ENCODE measurements around the gene PKD2. TPM values are rescaled to one million over a fixed set of nuclear protein-coding genes. Genes with fewer than 3 reads are reported as not detected.

Gene PKD2
- polyA plus RNA-seq, 1 of the 3 experiments (the other 2 are of a cell fraction), result 44.6 TPM

- TF ChIP-seq ZBTB33 (IDR thresholded peaks at IDR 0.05; ENCODE audit: borderline replicate concordance, low read depth) (no peak), GABPA (IDR thresholded peaks at IDR 0.05; ENCODE audit: low read depth) (no peak), CHD2 (IDR thresholded peaks at IDR 0.05; ENCODE audit: low read length, partially characterized antibody) (no peak), TCF12 (IDR thresholded peaks at IDR 0.05) (no peak), REST (IDR thresholded peaks at IDR 0.05; ENCODE audit: low read depth, low read length) (no peak), USF1 (IDR thresholded peaks at IDR 0.05; ENCODE audit: borderline replicate concordance, low read depth) (no peak), NRF1 (IDR thresholded peaks at IDR 0.05; ENCODE audit: low read depth, low read length) (no peak), FOXM1 (IDR thresholded peaks at IDR 0.05; ENCODE audit: low read depth) (no peak), JUND (IDR thresholded peaks at IDR 0.05) (no peak), USF2 (IDR thresholded peaks at IDR 0.05; ENCODE audit: borderline replicate concordance, low read depth, low read length) (no peak)
- Histone ChIP-seq H3K79me2 (ENCODE audit: insufficient read depth) (no peaks in the 10 kb centered on the region), H4K20me1 (ENCODE audit: insufficient read depth) (no peaks in the 10 kb centered on the region), H3K27ac (ENCODE audit: low read depth in 2 of 2, low read length in 1 of 2) (no peak overlapping the region), H3K4me3 (ENCODE audit: low read depth in 2 of 2, low read length in 1 of 2) (no peak overlapping the region), H3K4me2 (no peak overlapping the region), H3K9ac (no peak overlapping the region), H3F3A (replicated peaks; ENCODE audit: insufficient read depth) (no peaks in the 10 kb centered on the region), H3K27me3 (ENCODE audit: insufficient read depth) (no peaks in the 10 kb centered on the region), H3K36me3 (replicated peaks in 1 of 2; ENCODE audit: control insufficient read depth in 1 of 2, insufficient read depth in 2 of 2, low read length in 1 of 2) (no peaks in the 10 kb centered on the region), H3K9me3 (no peaks in the 10 kb centered on the region), H3K4me1 (ENCODE audit: control insufficient read depth in 1 of 2, insufficient read depth in 2 of 2, low read depth in 1 of 2, low read length in 1 of 2) (no peaks in the 10 kb centered on the region; a peak in 1 of 4 replicates), H2AFZ (ENCODE audit: low read depth) (no peak overlapping the region), H3K9me2 (no peaks in the 10 kb centered on the region)
- no CpG with 5 or more reads among the region's 8 CpGs for WGBS (ENCODE audit: low lambda C conversion rate)
- DNase-seq, result no peak
- ChIA-PET CTCF (interaction anchor here (0.8 to 2.9 kb wide), 6 partner anchors 10 to 245 kb away, joined by 3 to 15 read pairs (median 6); no protein-coding TSS in a partner anchor), POLR2A (no interaction called here)
These were observed 40.2 kb upstream of the PKD2 start for GRCh38 chr4:87967193-87967592.

Measured in SK-N-SH (cell line).